ENCODE data around the gene PNPT1. TPM values are rescaled to one million over a fixed set of nuclear protein-coding genes. Genes with fewer than 3 reads are reported as not detected.

The PNPT1 gene
- total and polyA plus RNA-seq, 2 of the 4 experiments (the other 2 are of a cell fraction), result 11.2 to 14.3 TPM

DNA sequence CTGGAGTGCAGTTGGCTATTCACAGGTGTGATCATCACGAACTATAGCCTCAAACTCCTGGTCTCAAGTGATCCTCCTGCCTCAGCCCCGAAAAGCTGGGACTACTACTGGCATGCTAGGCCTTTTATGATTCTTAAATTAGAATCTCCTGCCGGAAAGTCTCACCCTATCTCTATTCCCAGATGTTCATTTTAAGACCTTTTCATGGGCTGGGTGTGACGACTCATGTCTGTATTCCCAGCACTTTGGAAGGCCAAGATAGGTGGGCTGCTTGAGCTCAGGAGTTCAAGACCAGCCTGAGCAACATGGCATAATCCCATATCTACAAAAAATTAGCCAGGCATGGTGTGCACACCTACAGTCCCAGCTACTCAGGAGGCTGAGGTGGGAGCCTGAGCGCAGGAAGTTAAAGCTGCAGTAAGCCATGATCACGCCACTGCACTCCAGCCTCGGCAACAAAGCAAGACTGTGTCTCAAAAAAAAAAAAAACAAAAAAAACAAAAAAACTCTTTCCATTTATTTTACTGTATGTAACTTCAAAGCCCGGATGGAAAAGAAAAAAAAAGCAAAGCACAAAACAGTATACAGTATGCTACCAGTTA lies 84.3 kb downstream of the PNPT1 start:
- CTCF ChIA-PET, result interaction anchor here (0.6 kb wide), 1 partner anchor 19 kb away, joined by 3 read pairs; no protein-coding TSS in a partner anchor
- H3K79me1 ChIP-seq (ENCODE audit: low read depth in 1 of 2, low read length in 2 of 2), result peaks cover 17 to 61% of the 10 kb centered on the region in 2 experiments; a peak in 3 of 4 replicates
- in situ Hi-C loops (cut with MboI; ENCODE audit: low sequenced_read_pairs), result no loop called here
- H4K20me1 ChIP-seq (ENCODE audit: insufficient read depth, low read length), result peaks cover 8% of the 10 kb centered on the region
- H4K5ac ChIP-seq (ENCODE audit: low read depth, low read length), result no peak overlapping the region
- no peak overlapping the region for H3K56ac ChIP-seq (ENCODE audit: extremely low read depth, insufficient read depth, low read length)
- no peak overlapping the region for H2BK20ac ChIP-seq (ENCODE audit: low read depth, low read length)
- H3K18ac ChIP-seq (ENCODE audit: low read depth, low read length), result no peak overlapping the region
- H3K14ac ChIP-seq (replicated peaks; ENCODE audit: low read depth, low read length), result no peak overlapping the region
- no peak overlapping the region for H3K27ac ChIP-seq (ENCODE audit: insufficient read depth, low read length)
- no TSS peak for BruUV-seq (replicated peaks)
- H3K4ac ChIP-seq (ENCODE audit: low read depth, low read length), result no peak overlapping the region
- no peak overlapping the region for H4K91ac ChIP-seq (ENCODE audit: insufficient read depth, low read depth, low read length)
- H3K9me1 ChIP-seq (ENCODE audit: insufficient read depth, low read length), result peaks cover 6% of the 10 kb centered on the region
- peaks cover 3% of the 10 kb centered on the region for H3K4me1 ChIP-seq (ENCODE audit: control insufficient read depth, insufficient read depth, low read length)
- H2AK5ac ChIP-seq (ENCODE audit: low read depth, low read length), result no peak overlapping the region
- H3K36me3 ChIP-seq (ENCODE audit: control insufficient read depth, insufficient read depth, low read length), result peaks cover 15% of the 10 kb centered on the region
- ATAC-seq (ENCODE audit: low read depth) (no peak), DNase-seq (no peak)
- no peak overlapping the region for H2AFZ ChIP-seq (replicated peaks; ENCODE audit: low read length, poor library complexity)
- H3K4me2 ChIP-seq (ENCODE audit: low read depth, low read length), result no peak overlapping the region
- H3K9ac ChIP-seq (ENCODE audit: low read depth, low read length), result no peak overlapping the region
- intact Hi-C loops (cut with micrococcal nuclease), result no loop called here
- H3K9me3 ChIP-seq (ENCODE audit: control insufficient read depth, insufficient read depth, low read length), result no peaks in the 10 kb centered on the region
- no peak overlapping the region for H2AK9ac ChIP-seq (replicated peaks; ENCODE audit: low read depth, low read length, poor library complexity)
- H4K8ac ChIP-seq (ENCODE audit: low read depth in 2 of 2, low read length in 2 of 2), result no peak overlapping the region
- POLR2A ChIA-PET (ENCODE audit: unreplicated experiment), result no interaction called here
- TF ChIP-seq FOS (IDR thresholded peaks at IDR 0.05; ENCODE audit: low read depth, low read length) (no peak), MXI1 (IDR thresholded peaks at IDR 0.05; ENCODE audit: borderline replicate concordance, low read depth, low read length) (no peak), MAFK (IDR thresholded peaks at IDR 0.05; ENCODE audit: low read depth, low read length) (no peak), CTCF (conservative IDR thresholded peaks at IDR 0.05; ENCODE audit: low read depth, low read length) (no peak), USF2 (IDR thresholded peaks at IDR 0.05; ENCODE audit: low read depth, low read length) (no peak), RCOR1 (IDR thresholded peaks at IDR 0.05; ENCODE audit: insufficient replicate concordance, low read length) (no peak), MAZ (IDR thresholded peaks at IDR 0.05; ENCODE audit: borderline replicate concordance, low read depth, low read length) (no peak), RAD21 (IDR thresholded peaks at IDR 0.05; ENCODE audit: low read length) (no peak)
- TF ChIP-seq, protein P1, sequence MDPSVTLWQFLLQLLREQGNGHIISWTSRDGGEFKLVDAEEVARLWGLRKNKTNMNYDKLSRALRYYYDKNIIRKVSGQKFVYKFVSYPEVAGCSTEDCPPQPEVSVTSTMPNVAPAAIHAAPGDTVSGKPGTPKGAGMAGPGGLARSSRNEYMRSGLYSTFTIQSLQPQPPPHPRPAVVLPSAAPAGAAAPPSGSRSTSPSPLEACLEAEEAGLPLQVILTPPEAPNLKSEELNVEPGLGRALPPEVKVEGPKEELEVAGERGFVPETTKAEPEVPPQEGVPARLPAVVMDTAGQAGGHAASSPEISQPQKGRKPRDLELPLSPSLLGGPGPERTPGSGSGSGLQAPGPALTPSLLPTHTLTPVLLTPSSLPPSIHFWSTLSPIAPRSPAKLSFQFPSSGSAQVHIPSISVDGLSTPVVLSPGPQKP (IDR thresholded peaks at IDR 0.05; ENCODE audit: borderline replicate concordance, low read depth, low read length), result no peak
- no peaks in the 10 kb centered on the region for H3K27me3 ChIP-seq (ENCODE audit: control insufficient read depth, insufficient read depth, low read length)
- dilution Hi-C loops (cut with HindIII; ENCODE audit: low sequenced_read_pairs, unreplicated experiment), result no loop called here
- H3K4me3 ChIP-seq (ENCODE audit: insufficient read depth, low read depth, low read length), result no peak overlapping the region
- H2BK15ac ChIP-seq (ENCODE audit: low read depth, low read length), result no peak overlapping the region
- 100% methylated on average over 1 of the region's 8 CpGs; no CpG with 5 or more reads in 1 of the 2 experiments for WGBS, 2 experiments (ENCODE audit: extremely low coverage in 2 of 2, insufficient read length in 1 of 2)
- no peak overlapping the region for H2BK5ac ChIP-seq (ENCODE audit: low read depth, low read length, poor library complexity, severe bottlenecking)
- no peak overlapping the region for H3K23ac ChIP-seq (ENCODE audit: low read depth, low read length)
- H2BK120ac ChIP-seq (ENCODE audit: low read depth, low read length), result no peak overlapping the region

All from IMR-90 (cell line).